GM12891 (cell line): Measurements from ENCODE around the gene TGOLN2.

Experiments used
- POLR2A ChIP-seq: IDR thresholded peaks from 2 replicates; pipeline ENCODE4 v1.6.1; 2011; ENCODE audit warnings: low read depth, low read length, control low read depth
- POLR2AphosphoS5 ChIP-seq: IDR thresholded peaks from 2 replicates; pipeline ENCODE4 v1.6.1; 2011; ENCODE audit warnings: low read depth, low read length, control low read depth
- SPI1 ChIP-seq: IDR thresholded peaks from 2 replicates; pipeline ENCODE4 v1.6.1; 2011; ENCODE audit warnings: low read depth, low read length, control low read depth
- TAF1 ChIP-seq: IDR thresholded peaks from 2 replicates; pipeline ENCODE4 v1.6.1; 2011; ENCODE audit warnings: low read depth, low read length, control low read depth

DNA sequence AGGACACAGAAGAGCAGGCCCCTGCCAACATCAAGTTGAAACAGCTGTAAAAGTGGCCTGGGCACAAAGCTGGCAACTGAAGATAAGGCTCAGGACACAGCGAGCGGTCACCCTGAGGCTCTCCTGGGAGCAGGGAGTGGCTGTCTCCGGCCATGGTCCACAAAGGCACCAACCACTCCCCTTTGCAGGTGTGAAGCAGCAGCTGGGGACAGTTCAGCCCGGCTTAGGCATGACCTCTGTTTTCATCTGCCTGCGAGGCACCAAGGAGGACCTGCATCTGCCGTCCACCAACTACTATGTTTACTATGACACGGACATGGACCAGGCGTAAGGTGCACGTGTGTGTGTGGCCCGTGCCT lies 12.9 kb downstream of the TGOLN2 start:
- no peak for TF ChIP-seq TAF1
- 0 out of 2 replicates have a peak, but pooled peaks have one; percentile 17 for TF ChIP-seq POLR2A
- TF ChIP-seq POLR2AphosphoS5: peak; percentile 26; the same call in 1 of the 2 replicates
- no peak for TF ChIP-seq SPI1
